NCI-H2196 treated with DMSO at 0.1 percent for 48 hours (cell line): Measurements from ENCODE around the gene DTYMK.
"Not testable (repeated sequence)": the region's sequence is repeated elsewhere in the genome, so short reads cannot be mapped to it uniquely, and the experiment has no call there.

Source experiments
- DNase-seq: peaks from one replicate; lab custom pipeline; 2025; ENCODE audit not compliant: unreplicated experiment; lab: John Stamatoyannopoulos, UW

Gene DTYMK

DNA sequence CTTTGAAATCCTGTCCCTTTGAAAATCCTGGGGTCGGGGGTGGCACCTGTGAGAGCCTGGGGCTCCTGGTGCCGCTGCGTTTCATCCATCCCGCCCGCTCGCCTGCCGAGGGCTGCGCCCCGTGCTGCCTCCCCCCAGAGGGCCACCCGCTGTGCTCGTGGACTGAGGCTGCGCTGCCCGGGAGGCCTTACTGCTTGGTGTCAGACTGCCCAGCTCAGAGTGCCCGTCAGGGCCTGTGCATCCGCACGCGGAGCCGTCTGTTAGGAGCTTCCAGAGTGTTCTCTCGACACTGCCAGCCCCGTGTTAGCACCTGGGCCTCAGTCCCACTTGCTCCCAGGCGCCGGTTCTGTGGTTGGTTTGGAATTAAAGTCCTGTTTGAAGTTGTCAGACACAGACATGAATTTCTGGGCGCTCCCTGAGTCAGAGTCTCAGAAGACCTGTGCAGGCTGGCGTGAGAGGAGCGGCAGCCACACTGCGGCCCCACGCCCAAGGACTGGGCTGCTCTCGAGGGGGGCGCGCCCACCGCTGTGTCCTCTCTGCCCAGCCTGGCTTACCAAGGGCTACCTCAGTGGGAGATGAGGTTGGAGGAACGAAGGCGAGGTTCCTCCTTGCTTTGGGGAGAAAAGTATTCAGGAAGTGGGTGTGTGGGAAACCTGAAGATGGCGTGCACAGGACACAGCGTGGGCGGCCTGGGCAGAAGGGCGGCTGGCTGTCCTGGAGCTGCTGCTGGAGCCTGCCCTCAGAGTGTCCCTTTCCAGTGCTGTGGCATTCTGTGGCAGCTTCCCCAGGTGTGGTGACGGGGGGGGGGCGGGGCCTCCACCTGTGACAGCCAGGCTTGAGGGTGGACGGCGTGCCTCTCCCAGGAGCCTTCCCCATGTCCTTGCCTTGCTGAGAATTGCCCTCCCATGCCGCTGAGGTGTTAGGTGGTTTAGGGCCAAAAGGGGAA, 14.1 kb downstream of the DTYMK start:
- DNase-seq, result no peak

DNA sequence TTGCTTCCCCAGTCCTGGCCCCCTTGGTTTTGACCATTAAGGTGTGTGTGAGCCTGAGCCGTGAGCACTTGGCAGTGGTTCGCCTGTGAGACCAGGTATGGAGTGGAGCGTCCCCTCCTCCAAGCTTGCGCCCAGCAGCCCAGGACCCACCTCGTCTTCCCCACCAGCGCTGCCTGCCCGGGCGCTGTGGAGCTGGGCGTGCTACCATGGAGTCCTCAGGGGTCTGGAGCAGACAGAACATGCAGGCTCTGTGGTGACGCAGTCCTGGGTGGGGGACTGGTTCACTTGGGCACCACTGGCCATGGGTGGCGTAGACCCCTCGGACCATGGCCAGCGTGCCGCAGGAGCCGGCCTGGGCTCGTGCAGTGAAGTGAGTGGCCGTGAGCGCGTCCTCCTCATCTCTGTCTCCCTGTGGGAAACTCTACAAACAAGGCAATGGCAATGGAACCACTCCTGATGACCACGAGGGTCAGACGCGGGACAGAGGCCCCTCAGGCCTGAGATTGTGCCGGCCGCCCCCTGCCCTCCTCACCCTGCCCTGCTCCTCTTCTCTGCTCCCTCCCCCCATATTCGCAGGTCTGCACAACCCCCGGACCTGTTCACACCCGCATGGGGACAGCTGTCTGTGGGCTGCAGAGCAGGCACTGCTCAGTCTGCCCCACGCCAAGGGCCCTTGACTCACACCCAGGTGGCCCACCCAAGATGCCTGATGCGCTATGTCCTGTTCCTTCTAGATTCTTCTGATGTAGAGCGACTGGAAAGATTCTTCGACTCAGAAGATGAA, 15.0 kb downstream of the DTYMK start:
- no peak for DNase-seq

DNA sequence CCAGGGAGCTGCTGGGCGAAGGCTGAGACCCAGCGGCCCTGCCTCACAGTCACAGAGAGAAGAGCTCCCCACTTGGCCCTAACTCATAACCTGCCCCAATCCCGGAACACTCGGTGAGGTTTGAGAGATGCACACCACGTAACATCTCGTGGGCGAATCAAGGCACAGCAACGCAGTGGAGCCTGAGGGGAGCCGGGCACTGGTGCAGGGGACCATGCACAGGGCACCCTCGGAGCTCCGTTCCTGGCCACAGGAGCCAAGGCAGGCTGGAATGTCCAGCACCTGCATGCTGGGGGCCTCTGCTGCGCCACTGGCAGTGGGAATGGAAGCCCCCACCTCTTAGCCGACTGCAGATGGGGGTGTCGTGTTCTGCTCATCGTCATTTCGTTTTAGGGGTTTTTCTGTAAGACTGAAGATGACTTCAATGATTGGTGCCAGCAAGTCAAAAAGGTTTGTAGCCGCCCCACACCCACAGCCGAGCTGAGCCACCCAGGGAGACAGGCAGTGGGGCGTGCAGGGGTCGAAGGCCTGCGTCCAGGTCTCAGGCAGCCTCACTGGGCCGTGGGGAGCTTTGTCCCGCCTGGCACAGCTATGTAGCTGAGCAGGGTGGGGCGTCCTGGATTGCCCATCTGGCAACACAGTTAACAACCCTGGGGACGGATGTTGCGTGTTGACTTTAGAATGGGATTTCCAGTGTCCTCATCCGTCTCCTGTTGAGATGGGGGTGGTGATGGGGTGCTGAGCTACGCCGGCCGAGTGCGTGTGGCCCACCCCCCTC, 16.1 kb downstream of the DTYMK start:
- no peak for DNase-seq

DNA sequence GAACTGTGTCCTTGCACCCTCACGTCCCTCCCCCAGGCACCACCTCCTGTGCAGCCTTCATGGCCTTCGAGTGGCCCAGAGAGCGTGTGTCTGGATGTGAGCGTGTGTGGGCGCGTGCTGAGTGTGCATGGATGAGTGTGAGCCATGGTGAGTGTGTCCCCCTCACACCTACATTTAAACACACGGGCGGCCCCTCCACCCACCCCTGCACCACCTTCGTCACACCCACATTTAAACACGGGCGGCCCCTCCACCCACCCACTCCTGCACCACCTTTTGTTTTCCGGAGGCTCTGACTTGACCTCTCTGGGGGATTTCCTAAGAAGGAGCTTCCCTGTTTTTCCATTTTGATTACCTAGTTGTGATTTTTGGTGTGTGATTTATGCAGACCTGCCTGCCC, 17.8 kb downstream of the DTYMK start:
- DNase-seq, result no peak

DNA sequence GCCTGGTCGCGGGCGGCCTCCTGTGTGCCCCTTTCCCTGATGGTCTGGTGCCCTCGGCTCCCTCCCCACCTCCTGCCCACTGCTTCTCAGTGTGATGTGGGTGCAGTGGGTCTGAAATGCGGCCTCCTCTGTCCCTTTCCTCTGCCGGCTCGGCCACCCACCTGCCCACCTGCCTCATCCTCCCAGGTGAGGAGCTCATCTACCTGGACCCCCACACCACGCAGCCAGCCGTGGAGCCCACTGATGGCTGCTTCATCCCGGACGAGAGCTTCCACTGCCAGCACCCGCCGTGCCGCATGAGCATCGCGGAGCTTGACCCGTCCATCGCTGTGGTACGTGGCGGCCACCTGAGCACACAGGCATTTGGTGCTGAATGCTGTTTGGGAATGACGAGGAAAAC, 18.3 kb downstream of the DTYMK start:
- DNase-seq, result no peak

DNA sequence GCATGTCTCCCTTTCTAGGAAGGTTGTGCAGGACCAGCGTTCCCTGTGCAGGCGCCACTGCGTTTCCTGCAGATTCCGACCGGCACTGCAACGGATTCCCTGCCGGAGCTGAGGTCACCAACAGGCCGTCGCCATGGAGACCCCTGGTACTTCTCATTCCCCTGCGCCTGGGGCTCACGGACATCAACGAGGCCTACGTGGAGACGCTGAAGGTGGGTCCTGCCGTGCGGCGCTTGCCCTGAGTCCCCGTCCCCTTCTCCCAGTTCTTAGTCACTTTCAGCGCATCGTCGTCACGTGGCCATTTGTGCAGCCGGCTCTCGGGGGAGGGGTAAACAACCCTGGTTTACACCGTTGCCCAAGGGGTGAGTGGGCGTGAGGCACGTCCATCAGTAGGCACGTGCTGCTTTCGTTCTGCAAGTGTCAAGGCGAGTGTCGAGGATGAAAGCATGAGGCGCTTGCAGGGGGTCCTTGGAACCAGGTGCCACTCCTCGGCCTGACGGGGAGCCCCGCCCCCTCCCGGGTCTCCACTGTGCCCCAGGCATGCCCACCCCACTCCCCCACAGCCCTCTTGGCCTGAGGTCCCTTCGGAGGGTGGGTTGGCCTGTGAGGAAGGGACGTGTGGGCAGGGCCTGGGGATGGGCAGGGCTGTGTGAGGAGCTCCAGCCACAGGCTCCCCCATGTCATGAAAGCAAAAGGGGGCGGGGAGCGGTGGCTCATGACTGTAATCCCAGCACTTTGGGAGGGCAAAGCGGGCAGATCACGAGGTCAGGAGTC, 19.8 kb downstream of the DTYMK start:
- no peak for DNase-seq

DNA sequence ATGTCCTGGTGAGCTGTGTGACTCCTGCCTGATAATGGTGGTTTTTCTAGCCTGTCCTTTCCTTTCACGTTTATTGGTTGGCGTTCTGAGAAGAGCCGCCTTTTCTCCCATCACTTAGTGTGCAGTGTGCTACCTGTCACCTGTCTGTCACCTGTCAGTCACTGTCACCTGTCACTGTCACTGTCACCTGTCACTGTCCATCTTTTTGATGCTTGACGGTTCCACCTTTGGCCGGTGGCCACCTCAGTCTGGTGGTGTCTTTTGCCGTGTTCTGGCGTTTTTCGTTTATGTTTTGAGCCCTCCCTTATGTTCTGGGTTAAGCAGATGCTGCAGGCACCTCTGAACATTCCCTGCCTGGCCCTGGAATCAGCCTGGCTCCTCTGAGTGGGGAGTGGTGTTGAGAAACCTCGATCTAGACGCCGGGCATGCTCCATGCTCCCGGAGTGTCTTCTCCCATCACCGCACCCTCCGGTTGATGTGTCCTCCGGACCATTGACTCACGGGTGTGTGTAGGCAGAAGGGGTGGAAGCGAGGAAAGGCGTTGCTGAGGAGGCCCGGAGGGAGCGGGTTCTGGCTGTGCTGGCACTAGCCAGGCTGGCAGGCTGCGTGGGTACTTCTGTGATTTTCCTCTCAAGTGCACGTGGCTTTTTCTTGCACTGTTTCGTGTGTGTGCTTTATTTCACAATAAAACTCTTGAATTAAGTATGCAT, 20.7 kb downstream of the DTYMK start:
- DNase-seq, result no peak

DNA sequence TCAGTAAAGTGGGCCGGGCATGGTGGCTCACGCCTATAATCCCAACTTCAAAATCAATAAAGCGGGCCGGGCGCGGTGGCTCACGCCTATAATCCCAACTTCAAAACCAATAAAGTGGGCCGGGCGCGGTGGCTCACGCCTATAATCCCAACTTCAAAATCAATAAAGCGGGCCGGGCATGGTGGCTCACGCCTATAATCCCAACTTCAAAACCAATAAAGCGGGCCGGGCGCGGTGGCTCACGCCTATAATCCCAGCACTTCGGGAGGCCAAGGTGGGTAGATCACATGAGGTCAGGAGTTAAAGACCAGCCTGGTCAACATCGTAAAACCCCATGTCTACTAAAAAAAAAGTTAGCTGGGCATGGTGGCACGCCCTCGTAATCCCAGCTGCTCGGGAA, 23.9 kb downstream of the DTYMK start:
- DNase-seq, result not testable (repeated sequence)

DNA sequence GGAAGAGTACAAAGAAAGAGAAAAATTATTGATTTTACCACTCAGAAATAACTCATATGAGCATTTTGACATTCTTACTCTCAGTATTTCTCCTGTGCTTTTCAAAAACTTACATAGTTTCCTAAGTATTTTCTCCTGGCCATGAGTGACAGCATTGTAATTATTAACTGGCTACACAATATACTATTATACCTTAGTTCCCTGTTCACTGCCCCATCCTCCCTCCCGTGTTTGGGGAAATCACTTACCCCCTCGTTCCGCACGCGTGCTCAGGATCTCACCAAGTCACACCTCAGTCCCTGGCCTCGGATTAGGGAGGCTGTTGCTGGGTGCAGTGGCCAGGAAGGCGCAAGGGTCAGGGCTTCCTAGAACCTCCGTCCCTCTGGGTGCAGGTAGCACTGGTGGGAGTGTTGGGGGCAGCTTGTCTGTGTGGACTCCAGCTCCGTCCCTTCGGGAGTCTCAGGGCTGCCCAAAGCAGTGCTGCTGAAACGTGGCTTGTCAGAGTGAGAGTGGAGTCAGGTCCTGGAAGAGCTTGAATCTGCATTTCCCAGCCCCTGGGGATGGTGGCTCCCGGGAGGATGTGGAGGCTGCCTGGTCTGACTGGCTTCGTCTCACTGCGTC, 25.9 kb downstream of the DTYMK start:
- DNase-seq, result no peak

DNA sequence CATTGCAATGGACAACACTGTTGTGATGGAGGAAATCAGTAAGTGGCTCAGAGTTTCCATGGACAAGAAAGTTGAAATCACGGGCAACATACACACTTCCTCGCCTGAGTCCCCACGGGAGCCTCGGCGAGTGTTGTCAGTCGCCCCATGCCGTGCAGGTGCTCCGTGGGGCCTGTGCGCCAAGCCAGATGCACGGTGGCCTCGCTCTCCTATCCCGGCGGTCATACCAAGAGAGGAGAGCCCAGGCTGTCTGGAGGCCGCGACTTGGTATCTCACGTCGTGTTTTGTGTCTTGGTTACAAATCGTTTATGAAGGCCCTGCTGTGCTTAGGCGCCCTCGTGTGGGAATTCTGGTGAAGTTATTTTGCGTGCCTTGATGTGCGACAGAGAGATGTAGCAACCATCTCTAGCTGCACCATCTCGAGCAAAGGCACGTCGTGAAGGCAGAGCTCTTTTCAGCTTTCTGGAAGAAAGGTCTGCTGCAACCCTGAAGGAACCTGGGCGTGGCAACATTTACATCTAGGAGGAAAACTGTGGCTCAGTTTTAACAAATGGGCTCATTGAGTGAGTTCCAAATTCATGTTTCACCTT, 27.4 kb downstream of the DTYMK start:
- peak; percentile 30 for DNase-seq

DNA sequence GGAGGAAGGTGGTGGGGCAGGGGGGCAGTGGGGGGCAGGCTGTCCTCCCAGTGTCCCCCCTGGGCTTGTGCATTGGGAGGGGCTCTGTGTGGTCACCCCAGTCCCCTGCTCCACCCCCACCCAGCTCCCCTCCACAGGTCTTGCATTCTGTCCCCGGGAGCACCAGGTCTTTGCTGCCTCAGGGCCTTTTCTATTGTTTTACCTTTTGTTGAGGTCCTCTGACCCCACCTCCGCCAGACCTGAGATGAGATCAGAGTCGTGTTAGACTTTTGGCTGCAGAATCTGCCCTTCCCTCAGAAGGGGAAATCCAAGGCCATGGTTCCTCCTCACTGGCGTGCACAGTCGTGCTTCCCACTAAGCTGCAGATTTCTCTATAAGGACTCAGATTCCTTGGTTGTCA, 28.3 kb downstream of the DTYMK start:
- no peak for DNase-seq

DNA sequence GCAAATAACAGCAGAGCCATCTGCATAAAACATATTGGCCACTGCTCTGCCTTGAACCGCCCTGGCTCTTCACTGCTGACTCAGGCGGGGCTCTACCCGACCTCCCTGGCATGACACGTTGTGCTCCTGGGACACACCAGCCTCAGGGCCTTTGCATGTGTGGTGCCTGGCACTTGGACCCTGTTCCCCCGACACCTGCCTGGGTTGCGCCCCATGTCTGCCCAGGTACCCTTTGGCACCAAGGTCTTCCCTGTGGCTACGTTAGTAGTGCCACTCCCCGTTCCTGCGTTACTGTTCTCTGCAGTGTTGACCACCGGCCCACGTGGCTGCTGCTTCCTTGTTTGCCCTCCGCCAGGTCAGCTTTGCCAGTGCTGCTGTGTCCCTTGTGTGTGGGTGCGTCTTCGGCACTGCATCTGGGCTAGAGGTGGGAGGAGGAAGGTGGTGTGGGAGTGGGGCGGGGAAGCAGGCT, 28.8 kb downstream of the DTYMK start:
- no peak for DNase-seq

DNA sequence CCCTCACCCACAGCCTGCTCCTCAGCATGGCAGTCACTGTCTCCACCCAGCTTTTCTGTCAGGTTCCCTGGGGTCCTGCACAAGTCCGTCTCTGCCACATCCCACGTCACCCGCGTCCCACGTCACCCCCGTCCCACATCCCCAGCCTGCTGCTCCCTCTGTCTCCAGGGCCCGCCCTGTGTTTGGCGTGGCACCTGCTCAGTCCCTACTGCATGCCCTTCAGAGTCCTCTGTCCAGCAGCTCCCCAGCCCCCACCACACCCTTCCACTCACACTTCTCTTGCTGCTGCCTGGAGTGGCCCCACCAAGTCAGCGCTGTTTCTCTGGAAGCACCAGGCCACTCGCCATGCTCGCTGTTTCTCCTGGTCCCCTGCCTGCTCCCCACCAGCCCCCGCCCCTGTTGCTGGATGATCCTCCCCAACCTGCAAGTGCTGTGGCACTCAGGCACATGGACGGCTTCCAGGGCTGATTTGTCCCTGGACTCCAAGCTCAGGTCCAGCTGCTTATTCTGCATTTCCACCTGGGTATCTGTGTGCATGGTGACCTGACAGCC, 30.3 kb downstream of the DTYMK start:
- no peak for DNase-seq

DNA sequence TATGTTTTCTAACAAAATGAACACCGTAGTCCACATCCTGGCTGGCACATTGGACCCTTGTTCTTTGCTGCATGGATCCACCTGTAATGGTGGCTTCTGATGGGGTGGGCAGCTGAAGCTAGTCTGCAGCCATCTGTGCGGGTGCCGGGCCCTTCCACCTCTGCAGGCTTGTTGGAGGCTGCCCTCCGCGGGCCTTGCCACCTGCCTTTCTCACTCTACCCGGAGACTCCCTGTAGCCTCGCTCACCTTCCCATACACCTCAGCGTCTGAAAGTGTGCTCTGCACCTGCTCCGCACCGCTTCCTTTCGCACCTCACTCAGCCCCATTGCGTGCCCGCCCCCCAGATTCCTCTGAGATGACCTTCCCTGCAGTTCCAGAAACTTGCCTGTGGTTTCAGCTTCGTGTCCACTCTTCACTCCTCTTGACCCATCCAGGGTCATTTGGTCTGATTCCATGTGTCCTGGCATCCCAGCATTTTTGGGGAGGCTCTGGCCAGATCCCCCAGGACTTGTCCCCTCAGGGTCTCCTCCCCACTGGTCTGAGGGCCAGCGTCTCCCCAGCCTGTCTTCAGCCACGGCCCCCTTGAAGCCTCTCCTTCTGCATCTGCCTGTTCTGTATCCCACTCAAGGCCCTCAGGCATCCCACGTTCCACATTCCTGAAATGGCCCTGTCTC, 31.0 kb downstream of the DTYMK start:
- DNase-seq, result no peak

DNA sequence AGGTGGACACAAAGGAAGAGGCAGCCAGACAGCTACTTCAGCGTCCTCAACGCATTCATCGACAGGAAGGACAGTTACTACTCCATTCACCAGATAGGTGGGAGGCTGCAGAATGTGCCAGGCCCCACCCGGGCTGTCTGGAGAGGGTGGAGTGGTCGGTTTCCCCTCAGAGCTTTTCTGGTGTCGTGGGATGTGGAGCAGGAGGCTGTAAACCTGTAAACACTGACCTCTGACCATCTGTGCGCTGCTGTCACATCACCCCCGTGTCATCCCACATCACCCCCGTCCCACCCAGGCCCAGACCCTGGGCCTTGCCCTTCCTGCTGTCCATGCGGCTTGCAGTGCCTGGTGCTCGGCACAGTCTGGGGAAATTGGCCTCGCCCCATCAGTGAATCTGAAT, 32.1 kb downstream of the DTYMK start:
- no peak for DNase-seq

DNA sequence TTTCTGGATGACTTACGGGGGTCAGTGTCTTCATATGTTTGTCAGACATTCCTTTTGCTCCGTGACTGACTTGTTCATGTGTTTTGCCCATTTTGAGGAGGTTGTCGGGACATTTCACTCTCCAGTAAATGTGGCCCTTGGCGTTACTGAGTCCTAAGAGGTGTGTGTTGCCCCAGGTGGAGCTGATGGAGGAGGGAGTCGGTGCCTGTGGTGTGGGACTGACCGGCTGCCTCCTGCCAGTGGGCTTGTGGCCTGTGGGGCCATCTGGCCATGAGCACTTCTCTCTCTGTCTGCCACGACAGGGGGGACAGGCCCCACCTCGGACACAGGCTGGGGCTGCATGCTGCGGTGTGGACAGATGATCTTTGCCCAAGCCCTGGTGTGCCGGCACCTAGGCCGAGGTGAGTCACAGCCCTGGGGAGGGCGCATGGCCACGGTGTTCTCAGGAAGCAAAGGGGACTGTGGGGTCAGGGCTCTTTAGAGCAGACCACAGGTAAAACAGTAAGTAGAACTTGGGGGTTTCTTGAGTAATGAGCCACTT, 33.3 kb downstream of the DTYMK start:
- no peak for DNase-seq

DNA sequence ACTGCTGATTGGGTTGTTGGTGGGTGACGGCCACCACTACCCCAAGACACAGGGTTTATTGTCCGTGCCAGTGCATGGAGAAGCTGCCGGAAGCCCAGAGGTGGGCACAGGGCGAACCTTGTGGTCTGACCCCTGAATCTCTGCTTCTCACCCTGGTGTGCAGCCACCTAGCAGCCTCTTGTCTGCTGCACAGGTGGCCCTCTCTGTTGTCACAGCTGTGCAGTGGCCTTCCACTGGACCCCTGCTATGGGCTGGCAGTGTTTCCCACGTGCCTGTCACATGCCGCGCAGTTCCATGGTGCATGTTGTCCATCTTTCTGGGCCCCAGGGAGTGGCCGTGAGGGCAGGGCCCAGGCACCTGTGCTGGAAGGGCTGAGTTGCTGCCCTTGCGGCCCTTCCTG, 33.9 kb downstream of the DTYMK start:
- no peak for DNase-seq

DNA sequence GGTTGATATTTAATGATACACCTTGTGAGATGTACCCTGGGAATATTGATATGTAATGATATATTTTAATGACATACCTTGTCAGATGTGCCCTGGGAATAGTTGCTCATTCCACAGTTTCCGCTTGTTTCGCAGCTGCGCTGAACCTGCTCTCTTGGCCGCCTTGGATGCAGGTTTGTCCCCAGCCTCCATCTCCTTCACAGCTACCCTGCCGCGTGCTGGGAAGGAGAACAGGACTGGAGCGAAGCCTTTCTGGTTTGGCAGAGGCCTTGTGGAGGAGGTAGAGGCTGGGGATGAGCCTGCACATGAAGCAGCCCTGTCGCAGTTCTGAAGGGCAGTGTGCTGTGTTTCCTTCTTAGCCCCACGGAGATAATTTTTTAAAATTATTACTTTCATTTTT, 34.5 kb downstream of the DTYMK start:
- no peak for DNase-seq
